ENCODE data around the gene CNNM3.
"Not testable (repeated sequence)": the region's sequence is repeated elsewhere in the genome, so short reads cannot be mapped to it uniquely, and the experiment has no call there.

CNNM3 gene

GRCh38 chr2:96796497-96796896 is 19.6 kb upstream of the CNNM3 start:
- not testable (repeated sequence) for H3K4ac ChIP-seq (ENCODE audit: low read length); H3K4me2 ChIP-seq (ENCODE audit: insufficient read depth, low read length, poor library complexity, severe bottlenecking); H3K18ac ChIP-seq (ENCODE audit: low read length); H2BK120ac ChIP-seq (ENCODE audit: low read depth, low read length); H2BK5ac ChIP-seq (ENCODE audit: low read length); H2BK12ac ChIP-seq (ENCODE audit: low read length); H2AK5ac ChIP-seq (ENCODE audit: low read depth, low read length); H3K9me3 ChIP-seq (replicated peaks in 1 of 2; ENCODE audit: control insufficient read depth in 2 of 2, insufficient read depth in 1 of 2, low read depth in 1 of 2, low read length in 2 of 2); H4K8ac ChIP-seq (ENCODE audit: low read depth, low read length); H3K4me3 ChIP-seq (ENCODE audit: low read length in 2 of 2); H3K4me1 ChIP-seq (ENCODE audit: control insufficient read depth in 2 of 2, insufficient read depth in 1 of 2, low read depth in 1 of 2, low read length in 2 of 2); H3K79me1 ChIP-seq (ENCODE audit: low read depth, low read length); H4K91ac ChIP-seq (ENCODE audit: low read depth, low read length, poor library complexity); H3K27me3 ChIP-seq (ENCODE audit: control insufficient read depth in 3 of 3, insufficient read depth in 3 of 3, low read depth in 1 of 3, low read length in 3 of 3); H2BK15ac ChIP-seq (ENCODE audit: low read length); H3K9ac ChIP-seq (ENCODE audit: low read depth, low read length, poor library complexity); DNase-seq (ENCODE audit: low spot score); H3K23ac ChIP-seq (ENCODE audit: low read depth, low read length, poor library complexity); H3K27ac ChIP-seq (replicated peaks; ENCODE audit: low read length); H3K14ac ChIP-seq (ENCODE audit: low read length); H2AFZ ChIP-seq (ENCODE audit: low read length)
- WGBS, 2 donors (ENCODE audit: extremely low coverage in 2 of 2, insufficient read length in 2 of 2, insufficient replicate concordance in 1 of 2): no CpG with 5 or more reads among the region's 6 CpGs
- peaks cover 3 to 15% of the 10 kb centered on the region in 2 donors for H3K36me3 ChIP-seq (replicated peaks in 1 of 2; ENCODE audit: control insufficient read depth in 2 of 2, insufficient read depth in 2 of 2, low read length in 2 of 2)

- H3K9ac ChIP-seq (ENCODE audit: low read depth, low read length, poor library complexity): peak overlapping the region; percentile 60
- H3K9me3 ChIP-seq (replicated peaks in 1 of 2; ENCODE audit: control insufficient read depth in 2 of 2, insufficient read depth in 1 of 2, low read depth in 1 of 2, low read length in 2 of 2): peaks cover 0 to 6% of the 10 kb centered on the region in 2 donors
- no peak overlapping the region for H3K4me3 ChIP-seq (ENCODE audit: low read length in 2 of 2)
- H2BK5ac ChIP-seq (ENCODE audit: low read length): peak overlapping the region; percentile 75
- no peak overlapping the region for H2BK12ac ChIP-seq (ENCODE audit: low read length)
- H3K4me2 ChIP-seq (ENCODE audit: insufficient read depth, low read length, poor library complexity, severe bottlenecking): no peak overlapping the region
- H3K4ac ChIP-seq (ENCODE audit: low read length): no peak overlapping the region
- peak overlapping the region; percentile 89 for H3K23ac ChIP-seq (ENCODE audit: low read depth, low read length, poor library complexity)
- no peak overlapping the region for H2BK120ac ChIP-seq (ENCODE audit: low read depth, low read length)
- WGBS, 2 donors (ENCODE audit: extremely low coverage in 2 of 2, insufficient read length in 2 of 2, insufficient replicate concordance in 1 of 2): no CpG with 5 or more reads among the region's 23 CpGs
- H3K27ac ChIP-seq (replicated peaks; ENCODE audit: low read length): no peak overlapping the region
- no peak overlapping the region for H2BK15ac ChIP-seq (ENCODE audit: low read length)
- H3K18ac ChIP-seq (ENCODE audit: low read length): no peak overlapping the region
- peak overlapping the region; percentile 71 for H3K14ac ChIP-seq (ENCODE audit: low read length)
- H3K27me3 ChIP-seq (ENCODE audit: control insufficient read depth in 3 of 3, insufficient read depth in 3 of 3, low read depth in 1 of 3, low read length in 3 of 3): no peaks in the 10 kb centered on the region
- no peak overlapping the region for H2AK5ac ChIP-seq (ENCODE audit: low read depth, low read length)
- no peak for DNase-seq (ENCODE audit: low spot score)
- no peak overlapping the region for H2AFZ ChIP-seq (ENCODE audit: low read length)
- H3K36me3 ChIP-seq (replicated peaks in 1 of 2; ENCODE audit: control insufficient read depth in 2 of 2, insufficient read depth in 2 of 2, low read length in 2 of 2): peaks cover 9 to 21% of the 10 kb centered on the region in 2 donors
- no peak overlapping the region for H4K8ac ChIP-seq (ENCODE audit: low read depth, low read length)
- no peak overlapping the region for H4K91ac ChIP-seq (ENCODE audit: low read depth, low read length, poor library complexity)
- H3K4me1 ChIP-seq (ENCODE audit: control insufficient read depth in 2 of 2, insufficient read depth in 1 of 2, low read depth in 1 of 2, low read length in 2 of 2): peaks cover 0 to 3% of the 10 kb centered on the region in 2 donors
- H3K79me1 ChIP-seq (ENCODE audit: low read depth, low read length): peaks cover 6% of the 10 kb centered on the region
Measured at GRCh38 chr2:96797066-96797625, 18.9 kb upstream of the CNNM3 start.

- Histone ChIP-seq H3K23ac (ENCODE audit: low read depth, low read length, poor library complexity) (peak overlapping the region; percentile 55), H2AK5ac (ENCODE audit: low read depth, low read length) (no peak overlapping the region), H2BK12ac (ENCODE audit: low read length) (peak overlapping the region; percentile 36), H3K9ac (ENCODE audit: low read depth, low read length, poor library complexity) (no peak overlapping the region), H3K79me1 (ENCODE audit: low read depth, low read length) (peaks cover 8% of the 10 kb centered on the region), H3K4me3 (ENCODE audit: low read length in 2 of 2) (no peak overlapping the region), H3K18ac (ENCODE audit: low read length) (no peak overlapping the region), H4K8ac (ENCODE audit: low read depth, low read length) (peak overlapping the region; percentile 59), H3K36me3 (replicated peaks in 1 of 2; ENCODE audit: control insufficient read depth in 2 of 2, insufficient read depth in 2 of 2, low read length in 2 of 2) (peaks cover 9 to 26% of the 10 kb centered on the region in 2 donors), H3K4me2 (ENCODE audit: insufficient read depth, low read length, poor library complexity, severe bottlenecking) (no peak overlapping the region), H3K4ac (ENCODE audit: low read length) (no peak overlapping the region), H3K4me1 (ENCODE audit: control insufficient read depth in 2 of 2, insufficient read depth in 1 of 2, low read depth in 1 of 2, low read length in 2 of 2) (no peaks in the 10 kb centered on the region), H2BK120ac (ENCODE audit: low read depth, low read length) (no peak overlapping the region), H3K9me3 (replicated peaks in 1 of 2; ENCODE audit: control insufficient read depth in 2 of 2, insufficient read depth in 1 of 2, low read depth in 1 of 2, low read length in 2 of 2) (peaks cover 0 to 6% of the 10 kb centered on the region in 2 donors), H2BK5ac (ENCODE audit: low read length) (no peak overlapping the region), H2AFZ (ENCODE audit: low read length) (no peak overlapping the region), H2BK15ac (ENCODE audit: low read length) (no peak overlapping the region), H3K14ac (ENCODE audit: low read length) (no peak overlapping the region), H4K91ac (ENCODE audit: low read depth, low read length, poor library complexity) (no peak overlapping the region), H3K27ac (replicated peaks; ENCODE audit: low read length) (no peak overlapping the region), H3K27me3 (ENCODE audit: control insufficient read depth in 3 of 3, insufficient read depth in 3 of 3, low read depth in 1 of 3, low read length in 3 of 3) (no peaks in the 10 kb centered on the region)
- DNase-seq (ENCODE audit: low spot score): no peak
- no CpG with 5 or more reads among the region's 23 CpGs for WGBS, 2 donors (ENCODE audit: extremely low coverage in 2 of 2, insufficient read length in 2 of 2, insufficient replicate concordance in 1 of 2)
Measured at GRCh38 chr2:96798733-96799622, 17.1 kb upstream of the CNNM3 start.

- no peak overlapping the region for H3K14ac ChIP-seq (ENCODE audit: low read length)
- H2BK5ac ChIP-seq (ENCODE audit: low read length): no peak overlapping the region
- H3K4me3 ChIP-seq (ENCODE audit: low read length in 2 of 2): no peak overlapping the region
- H3K4me1 ChIP-seq (ENCODE audit: control insufficient read depth in 2 of 2, insufficient read depth in 1 of 2, low read depth in 1 of 2, low read length in 2 of 2): no peaks in the 10 kb centered on the region
- H3K9ac ChIP-seq (ENCODE audit: low read depth, low read length, poor library complexity): peak overlapping the region; percentile 60
- H3K27me3 ChIP-seq (ENCODE audit: control insufficient read depth in 3 of 3, insufficient read depth in 3 of 3, low read depth in 1 of 3, low read length in 3 of 3): no peaks in the 10 kb centered on the region
- peak overlapping the region; percentile 38 for H3K18ac ChIP-seq (ENCODE audit: low read length)
- WGBS, 2 donors (ENCODE audit: extremely low coverage in 2 of 2, insufficient read length in 2 of 2, insufficient replicate concordance in 1 of 2): no CpG with 5 or more reads among the region's 8 CpGs
- no peak overlapping the region for H3K4me2 ChIP-seq (ENCODE audit: insufficient read depth, low read length, poor library complexity, severe bottlenecking)
- H3K79me1 ChIP-seq (ENCODE audit: low read depth, low read length): peaks cover 8% of the 10 kb centered on the region
- H3K36me3 ChIP-seq (replicated peaks in 1 of 2; ENCODE audit: control insufficient read depth in 2 of 2, insufficient read depth in 2 of 2, low read length in 2 of 2): peaks cover 9 to 26% of the 10 kb centered on the region in 2 donors
- H4K91ac ChIP-seq (ENCODE audit: low read depth, low read length, poor library complexity): no peak overlapping the region
- H2BK12ac ChIP-seq (ENCODE audit: low read length): no peak overlapping the region
- H2AK5ac ChIP-seq (ENCODE audit: low read depth, low read length): no peak overlapping the region
- H3K23ac ChIP-seq (ENCODE audit: low read depth, low read length, poor library complexity): no peak overlapping the region
- H2BK120ac ChIP-seq (ENCODE audit: low read depth, low read length): no peak overlapping the region
- no peak overlapping the region for H3K4ac ChIP-seq (ENCODE audit: low read length)
- no peak for DNase-seq (ENCODE audit: low spot score)
- H4K8ac ChIP-seq (ENCODE audit: low read depth, low read length): no peak overlapping the region
- H3K9me3 ChIP-seq (replicated peaks in 1 of 2; ENCODE audit: control insufficient read depth in 2 of 2, insufficient read depth in 1 of 2, low read depth in 1 of 2, low read length in 2 of 2): peaks cover 0 to 6% of the 10 kb centered on the region in 2 donors
- no peak overlapping the region for H3K27ac ChIP-seq (replicated peaks; ENCODE audit: low read length)
- no peak overlapping the region for H2AFZ ChIP-seq (ENCODE audit: low read length)
- no peak overlapping the region for H2BK15ac ChIP-seq (ENCODE audit: low read length)
Measured at GRCh38 chr2:96799623-96799935, 16.5 kb upstream of the CNNM3 start.
